ENCODE results near the gene ARPC4. TPM values are rescaled to one million over a fixed set of nuclear protein-coding genes. Genes with fewer than 3 reads are reported as not detected.

ARPC4 gene
- total and polyA plus RNA-seq, 8 donors = 45.5 to 180 (median 123) TPM

- Histone ChIP-seq H3K4me3 (no peak overlapping the region), H3K9me3 (no peaks in the 10 kb centered on the region), H3K27ac (no peak overlapping the region), H3K27me3 (no peaks in the 10 kb centered on the region), H3K36me3 (peaks cover 23 to 83% (median 71%) of the 10 kb centered on the region in 4 donors), H3K4me1 (peaks cover 7 to 15% (median 15%) of the 10 kb centered on the region in 4 donors)
- 82 to 93% (median 88%) methylated on average over 4 of the region's 4 CpGs for WGBS, 5 donors
- intact Hi-C loops (cut with DNase I; ENCODE audit: low total_unique reads) = no loop called here
- no peak for DNase-seq
- TF ChIP-seq EP300 (IDR thresholded peaks at IDR 0.05) (no peak), POLR2AphosphoS5 (IDR thresholded peaks at IDR 0.05) (no peak), POLR2A (IDR thresholded peaks at IDR 0.05) (no peak)
- TF ChIP-seq, protein P1, sequence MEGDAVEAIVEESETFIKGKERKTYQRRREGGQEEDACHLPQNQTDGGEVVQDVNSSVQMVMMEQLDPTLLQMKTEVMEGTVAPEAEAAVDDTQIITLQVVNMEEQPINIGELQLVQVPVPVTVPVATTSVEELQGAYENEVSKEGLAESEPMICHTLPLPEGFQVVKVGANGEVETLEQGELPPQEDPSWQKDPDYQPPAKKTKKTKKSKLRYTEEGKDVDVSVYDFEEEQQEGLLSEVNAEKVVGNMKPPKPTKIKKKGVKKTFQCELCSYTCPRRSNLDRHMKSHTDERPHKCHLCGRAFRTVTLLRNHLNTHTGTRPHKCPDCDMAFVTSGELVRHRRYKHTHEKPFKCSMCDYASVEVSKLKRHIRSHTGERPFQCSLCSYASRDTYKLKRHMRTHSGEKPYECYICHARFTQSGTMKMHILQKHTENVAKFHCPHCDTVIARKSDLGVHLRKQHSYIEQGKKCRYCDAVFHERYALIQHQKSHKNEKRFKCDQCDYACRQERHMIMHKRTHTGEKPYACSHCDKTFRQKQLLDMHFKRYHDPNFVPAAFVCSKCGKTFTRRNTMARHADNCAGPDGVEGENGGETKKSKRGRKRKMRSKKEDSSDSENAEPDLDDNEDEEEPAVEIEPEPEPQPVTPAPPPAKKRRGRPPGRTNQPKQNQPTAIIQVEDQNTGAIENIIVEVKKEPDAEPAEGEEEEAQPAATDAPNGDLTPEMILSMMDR (IDR thresholded peaks at IDR 0.05) = no peak
Observed at GRCh38 chr3:9838856-9839255, 46.0 kb downstream of the ARPC4 start.

- H3K27ac ChIP-seq = no peak overlapping the region
- no peaks in the 10 kb centered on the region for H3K9me3 ChIP-seq
- H3K4me3 ChIP-seq = no peak overlapping the region
- no peaks in the 10 kb centered on the region for H3K27me3 ChIP-seq
- WGBS, 5 donors = 82 to 95% (median 84%) methylated on average over 8 of the region's 8 CpGs
- TF ChIP-seq POLR2AphosphoS5 (IDR thresholded peaks at IDR 0.05) (no peak), EP300 (IDR thresholded peaks at IDR 0.05) (no peak), POLR2A (IDR thresholded peaks at IDR 0.05) (no peak)
- TF ChIP-seq, protein P1 (IDR thresholded peaks at IDR 0.05) = no peak
- intact Hi-C loops (cut with DNase I; ENCODE audit: low total_unique reads) = loop anchor here (10.0 kb wide), 1 partner anchor 74 kb away; the partner anchor contains the start of gene IL17RC
- peaks cover 11 to 25% (median 22%) of the 10 kb centered on the region in 4 donors for H3K4me1 ChIP-seq
- peaks cover 17 to 61% (median 51%) of the 10 kb centered on the region in 4 donors for H3K36me3 ChIP-seq
- no peak for DNase-seq
Observed at GRCh38 chr3:9841015-9841414, 48.1 kb downstream of the ARPC4 start.

DNA sequence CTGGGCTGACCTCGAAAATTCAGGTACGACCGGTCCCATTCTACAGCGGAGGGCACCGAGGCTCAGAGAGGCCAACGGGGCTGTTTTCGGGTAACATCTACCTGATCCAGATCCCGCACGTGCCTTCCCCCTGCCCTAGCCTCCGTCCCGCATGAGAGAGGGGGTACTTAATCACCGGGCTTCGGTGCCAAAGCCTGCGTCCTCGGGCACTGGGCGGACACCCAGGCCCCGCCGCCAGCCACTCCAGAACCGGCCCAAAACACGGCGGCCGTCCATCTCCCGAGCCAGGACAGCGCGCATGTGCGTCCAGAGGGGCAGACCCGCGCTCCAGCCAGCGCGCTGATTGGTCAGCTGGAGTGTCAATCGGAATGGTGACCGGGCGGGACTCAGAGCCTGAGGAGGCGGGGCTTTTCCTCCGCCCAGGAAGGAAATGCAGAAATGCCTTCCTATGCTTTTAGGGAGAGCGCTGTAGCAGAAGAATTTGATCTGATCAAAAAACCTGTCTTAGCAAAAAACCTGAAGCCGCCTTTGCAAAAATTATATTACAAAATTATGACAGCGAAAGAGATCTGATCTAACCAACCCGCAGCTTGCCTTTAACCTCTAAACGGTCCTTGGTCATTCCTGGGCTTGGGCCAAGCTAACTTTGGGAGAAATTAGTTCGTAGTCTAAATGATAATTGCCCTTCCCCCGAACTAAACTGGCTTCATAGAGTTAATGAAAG lies 51.0 kb downstream of the ARPC4 start, which contains the start of gene RPUSD3:
Gene RPUSD3 (minus strand): TSS at position 294 of the 724 bp plus-strand sequence. CDS start 18 bp downstream, at position 276.
- Histone ChIP-seq H3K27me3 (no peaks in the 10 kb centered on the region), H3K4me3 (peak within 1 kb of the TSS; percentile 61 to 80 (median 72)), H3K9me3 (no peaks in the 10 kb centered on the region), H3K36me3 (peaks cover 17 to 33% (median 31%) of the 10 kb centered on the region in 4 donors), H3K4me1 (peaks cover 11 to 25% (median 22%) of the 10 kb centered on the region in 4 donors), H3K27ac (peak within 1 kb of the TSS; percentile 71 to 87 (median 82))
- peak; percentile 98 to 99 for DNase-seq
- 0 to 1% (median 0%) methylated on average over 38 to 42 of the region's 42 CpGs for WGBS, 5 donors
- intact Hi-C loops (cut with DNase I; ENCODE audit: low total_unique reads) = loop anchor here (10.0 kb wide), 1 partner anchor 71 kb away; the partner anchor contains the start of gene IL17RC
- TF ChIP-seq EP300 (IDR thresholded peaks at IDR 0.05) (no peak), POLR2AphosphoS5 (IDR thresholded peaks at IDR 0.05) (peak; percentile 66 to 94 (median 81))

DNA sequence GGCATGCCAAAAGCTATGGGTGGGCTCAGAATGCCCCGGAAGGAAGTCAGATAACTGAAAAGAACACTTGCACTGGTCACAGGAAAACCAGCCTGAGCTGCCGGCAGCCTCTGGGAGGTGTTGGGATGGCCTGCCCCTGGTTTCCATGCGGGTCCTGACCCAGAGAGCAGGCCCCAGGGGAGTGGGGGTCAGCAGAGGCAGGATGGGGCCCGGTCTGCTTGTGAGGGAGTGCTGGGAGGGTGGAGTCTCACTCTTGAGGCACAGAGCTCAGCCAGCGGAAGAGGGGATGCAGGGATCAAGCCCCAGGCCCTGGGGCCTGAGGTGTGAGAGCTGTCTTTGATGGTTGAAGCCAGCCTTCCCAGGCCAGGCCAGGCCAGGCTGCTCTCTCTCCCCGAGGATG lies 53.3 kb downstream of the ARPC4 start:
- Histone ChIP-seq H3K9me3 (no peaks in the 10 kb centered on the region), H3K36me3 (peaks cover under 1 to 9% (median 8%) of the 10 kb centered on the region in 4 donors), H3K4me1 (peaks cover 11 to 25% (median 22%) of the 10 kb centered on the region in 4 donors), H3K4me3 (no peak overlapping the region), H3K27ac (no peak overlapping the region), H3K27me3 (no peaks in the 10 kb centered on the region)
- no peak for DNase-seq
- 70 to 86% (median 78%) methylated on average over 5 to 6 of the region's 6 CpGs for WGBS, 5 donors
- TF ChIP-seq EP300 (IDR thresholded peaks at IDR 0.05) (no peak), POLR2A (IDR thresholded peaks at IDR 0.05) (no peak), POLR2AphosphoS5 (IDR thresholded peaks at IDR 0.05) (no peak)
- TF ChIP-seq, protein P1 (IDR thresholded peaks at IDR 0.05) = no peak
- intact Hi-C loops (cut with DNase I; ENCODE audit: low total_unique reads) = loop anchor here (10.0 kb wide), 1 partner anchor 69 kb away; the partner anchor contains the start of gene IL17RC
